HFFc6 (cell line): ENCODE data around the gene ACACB. TPM values are rescaled to one million over a fixed set of nuclear protein-coding genes. Genes with fewer than 3 reads are reported as not detected.

Experiments
- DNase-seq: peaks from one replicate; pipeline ENCODE4 v3.0.0-alpha.2; 2018
- H3K27ac Mint-ChIP-seq: 2 replicates; pipeline ENCODE4 v1.8.0; 2020; ENCODE audit warnings: mild to moderate bottlenecking, mixed read lengths
- H3K27me3 Mint-ChIP-seq: 2 replicates; pipeline ENCODE4 v1.8.0; 2021; ENCODE audit warnings: mild to moderate bottlenecking, moderate library complexity, mixed read lengths; ENCODE audit not compliant: insufficient read depth
- H3K36me3 Mint-ChIP-seq: 2 replicates; pipeline ENCODE4 v1.8.0; 2021; ENCODE audit warnings: low read depth, mixed read lengths
- H3K4me1 Mint-ChIP-seq: 2 replicates; pipeline ENCODE4 v1.8.0; 2020; ENCODE audit warnings: low read depth, mixed read lengths
- H3K4me3 Mint-ChIP-seq: 2 replicates; pipeline ENCODE4 v1.8.0; 2020; ENCODE audit warnings: mild to moderate bottlenecking, moderate library complexity, mixed read lengths
- H3K9me3 Mint-ChIP-seq: 2 replicates; pipeline ENCODE4 v1.8.0; 2020; ENCODE audit warnings: mild to moderate bottlenecking, mixed read lengths
- CTCF ChIP-seq: fragments of 200-600 bp; sonication (generic); IDR thresholded peaks from 2 replicates; pipeline ENCODE4 v1.5.0; 2021; ENCODE audit warnings: antibody characterized with exemption, mild to moderate bottlenecking
- total RNA-seq, 6 experiments: library from RNA; stranded (reverse); fragmentation: NEBNext Ultra II Directional; extraction: Animal tissue kit (Norgen Biotek cat#: 25700); gene quantifications; 2 replicates in 1 of 6; 3 replicates in 5 of 6; pipeline ENCODE4 v1.2.3, GENCODE V29; 2021

The ACACB gene
- total RNA-seq, 6 experiments from 2014 or later, result 1.0 to 2.1 (median 1.3) TPM

DNA sequence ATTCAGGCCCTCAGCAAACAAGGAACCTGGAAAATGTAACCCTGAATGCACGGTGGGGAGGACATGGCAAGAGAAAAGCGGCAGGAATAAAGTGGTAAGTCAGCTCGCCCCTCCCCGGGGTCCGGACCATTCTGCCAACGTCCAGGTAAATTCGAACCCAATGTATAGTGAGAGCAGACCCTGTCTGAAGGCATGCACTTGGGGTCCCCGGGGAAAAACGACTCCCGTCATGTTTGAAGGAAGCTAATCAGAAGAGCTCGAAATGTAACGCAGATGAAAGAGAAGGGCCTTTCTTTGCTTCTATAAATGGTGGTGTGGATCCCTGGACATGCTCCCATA, 193 bp downstream of the ACACB start:
- TF ChIP-seq CTCF, result no peak
- H3K4me1 Mint-ChIP-seq, result peaks cover 14% of the 10 kb centered on the region
- no peaks in the 10 kb centered on the region for H3K9me3 Mint-ChIP-seq
- H3K36me3 Mint-ChIP-seq, result no peaks in the 10 kb centered on the region
- no peak overlapping the region for H3K27ac Mint-ChIP-seq
- no peak for DNase-seq
- no peak overlapping the region for H3K4me3 Mint-ChIP-seq
- H3K27me3 Mint-ChIP-seq, result peaks cover 4% of the 10 kb centered on the region

DNA sequence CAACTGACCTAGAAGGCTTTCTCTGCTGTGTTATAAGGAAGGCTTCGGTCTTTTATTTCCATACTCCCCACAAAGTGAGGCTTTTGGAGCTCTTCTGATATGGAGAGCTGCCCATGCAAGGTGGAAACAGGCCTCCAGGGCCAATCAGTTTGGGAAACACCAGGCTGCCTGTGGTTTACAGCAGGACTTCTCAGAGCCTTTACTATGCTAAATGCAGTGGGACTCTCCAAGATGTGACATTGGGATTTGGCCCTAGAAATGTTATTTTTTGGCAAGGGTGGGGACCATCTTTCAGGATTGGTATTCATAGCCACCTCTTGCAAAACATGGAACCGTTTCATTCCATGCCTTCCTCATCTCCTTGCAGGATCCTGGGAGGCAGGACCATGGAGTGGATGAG, 3.7 kb downstream of the ACACB start:
- no peaks in the 10 kb centered on the region for H3K9me3 Mint-ChIP-seq
- no peaks in the 10 kb centered on the region for H3K36me3 Mint-ChIP-seq
- H3K4me1 Mint-ChIP-seq, result no peaks in the 10 kb centered on the region
- no peak overlapping the region for H3K4me3 Mint-ChIP-seq
- TF ChIP-seq CTCF, result no peak
- no peak overlapping the region for H3K27ac Mint-ChIP-seq
- DNase-seq, result no peak
- H3K27me3 Mint-ChIP-seq, result peaks cover 4% of the 10 kb centered on the region

DNA sequence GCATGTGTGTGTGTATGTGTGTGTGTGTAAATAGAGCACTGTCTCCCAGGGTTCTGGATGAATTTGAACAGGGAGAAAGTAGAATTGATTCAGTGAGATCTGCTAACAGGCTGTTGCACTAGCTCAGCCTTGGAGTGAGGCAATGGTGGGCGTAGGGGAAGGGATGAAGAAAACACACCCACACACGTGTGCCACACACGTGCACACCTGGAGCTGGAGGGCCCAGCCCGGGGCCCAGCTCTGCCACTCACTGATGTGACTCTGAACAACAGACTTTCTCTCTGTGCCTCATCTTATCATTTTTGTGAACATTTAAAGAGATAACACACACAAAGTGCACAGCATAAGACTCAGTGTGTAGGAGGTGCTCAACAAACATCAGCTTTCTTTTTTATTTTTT, 4.2 kb downstream of the ACACB start:
- peaks cover 4% of the 10 kb centered on the region for H3K27me3 Mint-ChIP-seq
- no peak overlapping the region for H3K4me3 Mint-ChIP-seq
- DNase-seq, result no peak
- no peaks in the 10 kb centered on the region for H3K4me1 Mint-ChIP-seq
- no peaks in the 10 kb centered on the region for H3K9me3 Mint-ChIP-seq
- H3K36me3 Mint-ChIP-seq, result no peaks in the 10 kb centered on the region
- TF ChIP-seq CTCF, result no peak
- H3K27ac Mint-ChIP-seq, result no peak overlapping the region

DNA sequence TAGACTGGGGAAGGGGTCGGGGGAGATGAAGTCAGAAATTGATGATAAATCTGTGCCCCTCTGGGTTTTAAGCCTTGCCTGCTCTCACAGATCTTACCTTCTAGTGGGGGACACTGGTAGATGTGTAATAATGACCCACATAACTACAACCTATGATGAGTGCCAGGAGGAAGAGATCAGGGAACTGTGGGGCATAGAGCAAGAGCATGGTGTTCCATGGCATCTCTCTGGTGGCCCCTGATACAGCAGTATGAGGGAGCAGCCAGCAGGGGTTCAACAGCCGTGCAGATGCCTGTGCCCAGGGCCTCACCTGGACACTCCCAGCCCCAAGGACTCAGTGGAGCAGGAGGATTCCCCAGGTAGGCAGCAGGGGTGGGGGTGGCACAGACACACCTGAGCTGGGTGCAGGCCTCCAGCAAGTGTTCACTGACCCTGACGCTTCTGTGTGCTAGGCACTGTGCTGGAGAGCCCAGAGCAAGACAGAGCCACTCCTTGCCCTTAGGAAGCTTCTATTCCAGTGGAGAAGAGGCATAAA, 5.0 kb downstream of the ACACB start:
- Mint-ChIP-seq H3K4me3 (no peak overlapping the region), H3K4me1 (no peaks in the 10 kb centered on the region), H3K27ac (no peak overlapping the region), H3K27me3 (peaks cover 6% of the 10 kb centered on the region), H3K36me3 (no peaks in the 10 kb centered on the region), H3K9me3 (no peaks in the 10 kb centered on the region)
- TF ChIP-seq CTCF, result no peak
- DNase-seq, result no peak

DNA sequence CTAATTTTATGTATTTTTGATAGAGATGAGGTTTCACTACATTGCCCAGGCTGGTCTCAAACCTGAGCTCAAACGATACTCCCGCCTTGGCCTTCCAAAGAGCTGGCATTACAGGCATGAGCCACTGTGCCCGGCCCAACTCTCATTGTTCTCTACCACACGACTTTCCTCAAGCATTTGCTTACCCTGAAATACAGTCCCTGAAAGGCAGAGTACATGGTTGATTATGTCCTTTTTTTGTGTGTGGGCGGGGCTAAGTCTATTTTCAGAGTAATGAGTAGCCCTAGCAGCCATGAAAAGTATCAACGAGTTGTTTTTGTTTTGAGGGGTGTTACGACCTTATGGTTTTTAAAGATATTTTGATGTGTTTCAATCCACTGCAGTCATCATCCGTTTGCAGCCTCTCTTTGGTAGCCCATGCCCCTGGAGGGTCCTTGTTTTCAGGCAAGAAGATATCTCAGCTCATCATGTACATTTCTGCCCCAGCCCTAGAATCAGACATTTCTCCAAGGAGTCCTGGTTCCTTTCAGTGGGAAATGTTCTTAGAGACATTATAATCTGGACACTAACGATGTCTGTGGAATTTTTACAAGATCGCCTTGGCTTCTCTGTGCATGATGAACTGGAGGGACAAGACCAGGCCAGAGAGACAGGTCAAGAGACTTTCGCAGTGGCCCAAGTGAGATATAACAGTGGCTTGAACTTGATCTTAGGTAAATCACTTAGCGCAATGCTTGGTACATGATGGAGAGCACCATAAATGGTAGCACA, 8.7 kb downstream of the ACACB start:
- Mint-ChIP-seq H3K36me3 (no peaks in the 10 kb centered on the region), H3K4me1 (no peaks in the 10 kb centered on the region), H3K27me3 (peaks cover 12% of the 10 kb centered on the region), H3K4me3 (no peak overlapping the region), H3K27ac (no peak overlapping the region), H3K9me3 (no peaks in the 10 kb centered on the region)
- DNase-seq, result no peak
- no peak for TF ChIP-seq CTCF
